Endothelial cell (in vitro differentiated cells): Measurements from ENCODE around the gene OPN3. TPM values are rescaled to one million over a fixed set of nuclear protein-coding genes. Genes with fewer than 3 reads are reported as not detected.
"Not testable (repeated sequence)": the region's sequence is repeated elsewhere in the genome, so short reads cannot be mapped to it uniquely, and the experiment has no call there.

Experiments
- DNase-seq: peaks from one replicate; pipeline ENCODE4 v3.0.0; 2021; ENCODE audit warnings: low spot score
- H3K27ac Mint-ChIP-seq: one replicate; pipeline ENCODE4 v1.8.0; 2021; ENCODE audit warnings: mixed read lengths, inconsistent platforms; ENCODE audit not compliant: unreplicated experiment
- H3K27me3 Mint-ChIP-seq: one replicate; pipeline ENCODE4 v1.8.0; 2021; ENCODE audit warnings: mild to moderate bottlenecking, moderate library complexity, mixed read lengths, inconsistent platforms; ENCODE audit not compliant: unreplicated experiment
- H3K36me3 Mint-ChIP-seq: one replicate; pipeline ENCODE4 v1.8.0; 2021; ENCODE audit warnings: mild to moderate bottlenecking, low read depth, mixed read lengths, inconsistent platforms; ENCODE audit not compliant: unreplicated experiment
- H3K4me1 Mint-ChIP-seq: one replicate; pipeline ENCODE4 v1.8.0; 2021; ENCODE audit warnings: mild to moderate bottlenecking, mixed read lengths, inconsistent platforms; ENCODE audit not compliant: unreplicated experiment
- H3K4me3 Mint-ChIP-seq: one replicate; pipeline ENCODE4 v1.8.0; 2021; ENCODE audit warnings: mild to moderate bottlenecking, mixed read lengths, inconsistent platforms; ENCODE audit not compliant: unreplicated experiment
- H3K9me3 Mint-ChIP-seq: one replicate; pipeline ENCODE4 v1.8.0; 2021; ENCODE audit warnings: mixed read lengths, inconsistent platforms; ENCODE audit not compliant: unreplicated experiment
- CTCF ChIP-seq: fragments of 200-600 bp; sonication (generic); IDR thresholded peaks from one replicate; pipeline ENCODE4 v1.5.0; 2021; ENCODE audit warnings: antibody characterized with exemption; ENCODE audit not compliant: unreplicated experiment
- long read RNA-seq: library from polyadenylated mRNA; unstranded; transcript quantifications from one replicate; pipeline ENCODE4 v2.0.0, GENCODE V29; 2020; ENCODE audit not compliant: unreplicated experiment
- total RNA-seq: library from RNA; stranded (reverse); fragmentation: NEBNext Ultra II Directional; extraction: Animal tissue kit (Norgen Biotek cat#: 25700); gene quantifications from one replicate; pipeline ENCODE4 v1.2.1, GENCODE V29; 2021; ENCODE audit not compliant: unreplicated experiment

The OPN3 gene
- total RNA-seq, result 19.7 TPM
- long read RNA-seq, transcript OPN3-201 (4 exons, 2,620 nt), result major isoform, 5 of 10 reads
- long read RNA-seq, partial matches to known transcripts, result 0 of 10 reads
- long read RNA-seq, other reads (novel, unspliced or antisense), result 3 of 10 reads

- peaks cover 2% of the 10 kb centered on the region for H3K27me3 Mint-ChIP-seq
- H3K27ac Mint-ChIP-seq, result peak within 1 kb of the TSS; percentile 74
- H3K9me3 Mint-ChIP-seq, result no peaks in the 10 kb centered on the region
- TF ChIP-seq CTCF, result no peak
- H3K4me3 Mint-ChIP-seq, result peak within 1 kb of the TSS; percentile 91
- H3K4me1 Mint-ChIP-seq, result peaks cover 24% of the 10 kb centered on the region
- peak; percentile 96 for DNase-seq
- peaks cover 3% of the 10 kb centered on the region for H3K36me3 Mint-ChIP-seq
Observed at GRCh38 chr1:241640149-241640866, at the start of gene OPN3, which contains the start of gene CHML. TSS of gene OPN3 (minus strand) at chr1:241640369. CDS start at chr1:241640254, 115 bp downstream. TSS of gene CHML (minus strand) at chr1:241640369. CDS start at chr1:241635766, 4,603 bp downstream.

GRCh38 chr1:241688940-241689368 is 48.8 kb upstream of the OPN3 start:
- Mint-ChIP-seq H3K27ac (no peak overlapping the region), H3K9me3 (no peaks in the 10 kb centered on the region), H3K4me1 (no peaks in the 10 kb centered on the region), H3K36me3 (no peaks in the 10 kb centered on the region), H3K27me3 (no peaks in the 10 kb centered on the region), H3K4me3 (no peak overlapping the region)
- no peak for DNase-seq
- no peak for TF ChIP-seq CTCF

- no peaks in the 10 kb centered on the region for H3K36me3 Mint-ChIP-seq
- no peaks in the 10 kb centered on the region for H3K27me3 Mint-ChIP-seq
- H3K27ac Mint-ChIP-seq, result no peak overlapping the region
- no peak overlapping the region for H3K4me3 Mint-ChIP-seq
- no peaks in the 10 kb centered on the region for H3K4me1 Mint-ChIP-seq
- H3K9me3 Mint-ChIP-seq, result no peaks in the 10 kb centered on the region
- no peak for DNase-seq
- TF ChIP-seq CTCF, result no peak
Observed at GRCh38 chr1:241684108-241684507, 43.9 kb upstream of the OPN3 start.

GRCh38 chr1:241682921-241683320 is 42.8 kb upstream of the OPN3 start:
- no peak for TF ChIP-seq CTCF
- H3K4me1 Mint-ChIP-seq, result no peaks in the 10 kb centered on the region
- no peak for DNase-seq
- no peak overlapping the region for H3K27ac Mint-ChIP-seq
- no peaks in the 10 kb centered on the region for H3K27me3 Mint-ChIP-seq
- H3K4me3 Mint-ChIP-seq, result no peak overlapping the region
- H3K36me3 Mint-ChIP-seq, result no peaks in the 10 kb centered on the region
- H3K9me3 Mint-ChIP-seq, result no peaks in the 10 kb centered on the region

- DNase-seq, H3K4me3 Mint-ChIP-seq, H3K27ac Mint-ChIP-seq, H3K9me3 Mint-ChIP-seq, H3K27me3 Mint-ChIP-seq, H3K36me3 Mint-ChIP-seq, H3K4me1 Mint-ChIP-seq: not testable (repeated sequence)
Observed at GRCh38 chr1:241681861-241682448, 41.8 kb upstream of the OPN3 start.
